ENCODE results near the gene PCMTD2.
"Not testable (repeated sequence)": the region's sequence is repeated elsewhere in the genome, so short reads cannot be mapped to it uniquely, and the experiment has no call there.

Gene PCMTD2

DNA sequence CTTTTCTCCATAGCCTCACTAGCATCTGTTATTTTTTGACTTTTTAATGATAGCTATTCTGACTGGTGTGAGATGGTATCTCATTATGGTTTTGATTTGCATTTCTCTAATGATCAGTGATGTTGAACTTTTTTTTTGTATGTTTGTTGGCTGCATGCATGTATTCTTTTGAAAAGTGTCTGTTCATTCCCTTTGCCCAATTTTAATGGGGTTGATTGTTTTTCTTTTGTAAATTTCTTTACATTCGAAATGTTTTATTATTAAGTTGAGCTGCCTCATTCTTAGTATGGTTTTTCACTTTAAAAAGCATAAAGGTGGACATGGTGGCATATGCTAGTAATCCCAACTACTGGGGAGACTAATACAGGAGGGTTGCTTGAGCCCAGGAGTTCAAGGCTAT, 58.2 kb downstream of the PCMTD2 start:
- H3K36me3 ChIP-seq (ENCODE audit: low read length); H3K4me2 ChIP-seq (ENCODE audit: low read depth, low read length, poor library complexity, severe bottlenecking); H4K20me1 ChIP-seq (ENCODE audit: low read depth, low read length); H3K4me3 ChIP-seq (ENCODE audit: insufficient read depth, low read length, poor library complexity, severe bottlenecking); H3K9me2 ChIP-seq (replicated peaks; ENCODE audit: insufficient read depth, low read length); H2AFZ ChIP-seq (ENCODE audit: low read depth, low read length, severe bottlenecking); H3K27me3 ChIP-seq (ENCODE audit: low read length); H3K9ac ChIP-seq (ENCODE audit: low read length); H3F3A ChIP-seq (ENCODE audit: insufficient read depth); H3K9me3 ChIP-seq (ENCODE audit: insufficient read depth, low read length); H3K27ac ChIP-seq (ENCODE audit: low read depth, low read length); H3K79me2 ChIP-seq (ENCODE audit: insufficient read depth, low read length): not testable (repeated sequence)

DNA sequence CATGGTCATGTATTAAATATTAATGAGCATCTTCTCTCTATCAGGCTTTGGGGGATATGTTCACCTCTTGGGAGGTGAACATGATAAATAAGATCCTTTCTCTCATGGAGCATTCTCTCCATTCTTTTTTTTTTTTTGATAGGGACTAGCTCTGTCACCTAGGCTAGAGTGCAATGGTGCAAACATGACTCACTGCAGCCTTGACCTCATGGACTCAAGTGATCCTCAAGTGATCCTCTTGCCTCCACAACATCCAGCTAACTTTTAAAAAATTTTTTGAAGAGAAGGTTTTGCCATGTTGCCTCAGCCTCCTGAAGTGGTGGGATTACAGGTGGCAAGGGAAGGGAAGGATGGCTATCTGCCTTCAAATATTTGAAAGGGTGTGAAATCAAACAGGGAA, 59.8 kb downstream of the PCMTD2 start:
- H2AFZ ChIP-seq (ENCODE audit: low read depth, low read length, severe bottlenecking); H4K20me1 ChIP-seq (ENCODE audit: low read depth, low read length); H3K4me3 ChIP-seq (ENCODE audit: insufficient read depth, low read length, poor library complexity, severe bottlenecking); H3K9me3 ChIP-seq (ENCODE audit: insufficient read depth, low read length); H3F3A ChIP-seq (ENCODE audit: insufficient read depth); H3K79me2 ChIP-seq (ENCODE audit: insufficient read depth, low read length); H3K9ac ChIP-seq (ENCODE audit: low read length); H3K36me3 ChIP-seq (ENCODE audit: low read length); H3K27ac ChIP-seq (ENCODE audit: low read depth, low read length); H3K9me2 ChIP-seq (replicated peaks; ENCODE audit: insufficient read depth, low read length); H3K27me3 ChIP-seq (ENCODE audit: low read length); H3K4me2 ChIP-seq (ENCODE audit: low read depth, low read length, poor library complexity, severe bottlenecking): not testable (repeated sequence)

DNA sequence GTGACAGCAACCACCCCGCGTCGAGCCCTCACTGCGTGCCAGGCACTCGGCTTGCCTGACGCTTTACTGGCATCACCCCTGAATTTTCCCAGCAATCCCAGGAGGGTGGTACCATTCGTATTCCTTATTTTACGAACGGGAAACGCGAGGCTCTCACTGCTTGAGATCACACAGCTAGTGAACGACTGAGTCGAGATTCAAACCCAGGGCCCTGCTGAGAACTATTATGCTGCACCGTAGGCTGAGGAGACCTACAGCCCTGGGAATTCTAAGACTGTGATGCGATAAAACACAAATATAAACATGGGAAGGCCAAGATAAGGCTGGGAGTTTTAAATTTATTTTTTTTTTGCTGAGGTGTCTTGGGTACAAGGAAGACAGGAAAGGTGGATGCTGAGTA, 60.3 kb downstream of the PCMTD2 start:
- not testable (repeated sequence) for H3K27ac ChIP-seq (ENCODE audit: low read depth, low read length); H3F3A ChIP-seq (ENCODE audit: insufficient read depth); H4K20me1 ChIP-seq (ENCODE audit: low read depth, low read length); H3K9me2 ChIP-seq (replicated peaks; ENCODE audit: insufficient read depth, low read length); H3K4me2 ChIP-seq (ENCODE audit: low read depth, low read length, poor library complexity, severe bottlenecking); H3K79me2 ChIP-seq (ENCODE audit: insufficient read depth, low read length); H3K27me3 ChIP-seq (ENCODE audit: low read length); H2AFZ ChIP-seq (ENCODE audit: low read depth, low read length, severe bottlenecking); H3K36me3 ChIP-seq (ENCODE audit: low read length); H3K4me3 ChIP-seq (ENCODE audit: insufficient read depth, low read length, poor library complexity, severe bottlenecking); H3K9me3 ChIP-seq (ENCODE audit: insufficient read depth, low read length); H3K9ac ChIP-seq (ENCODE audit: low read length)

DNA sequence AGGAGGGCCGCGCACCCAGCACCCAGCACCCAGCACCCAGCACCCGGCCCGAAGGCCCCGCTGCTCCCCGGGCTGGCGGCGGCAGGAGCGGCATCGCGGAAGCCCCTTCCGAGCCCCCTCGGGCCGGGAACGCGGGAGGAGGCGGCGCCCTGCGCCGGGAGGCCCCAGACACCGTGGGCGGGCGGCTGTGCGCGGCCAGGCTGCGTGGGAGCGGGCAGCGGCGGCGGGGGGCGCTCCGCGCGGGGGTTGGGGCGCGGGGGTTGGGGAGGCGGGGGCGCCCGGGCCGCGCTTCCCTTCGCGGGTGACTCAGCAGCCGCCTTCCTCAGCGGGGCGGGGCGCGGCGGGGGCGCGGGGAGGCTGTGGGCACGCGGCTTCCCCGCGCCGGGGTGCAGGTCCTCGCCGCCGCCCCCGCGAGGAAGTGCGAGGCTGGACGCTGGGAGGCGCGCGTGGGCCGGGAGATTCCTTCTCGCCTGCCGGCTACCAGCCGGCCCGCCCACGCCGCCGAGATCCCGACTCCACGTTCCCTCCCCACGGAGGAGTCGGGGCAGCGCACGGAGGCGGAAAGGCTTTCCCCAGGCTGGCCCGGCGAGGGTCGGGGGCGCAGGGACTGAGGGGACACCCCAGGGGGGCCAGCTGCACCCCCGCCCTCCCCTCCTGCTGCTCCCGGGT, 61.0 kb downstream of the PCMTD2 start:
- not testable (repeated sequence) for H3F3A ChIP-seq (ENCODE audit: insufficient read depth); H3K4me3 ChIP-seq (ENCODE audit: insufficient read depth, low read length, poor library complexity, severe bottlenecking); H2AFZ ChIP-seq (ENCODE audit: low read depth, low read length, severe bottlenecking); H3K36me3 ChIP-seq (ENCODE audit: low read length); H3K79me2 ChIP-seq (ENCODE audit: insufficient read depth, low read length); H3K9me2 ChIP-seq (replicated peaks; ENCODE audit: insufficient read depth, low read length); H4K20me1 ChIP-seq (ENCODE audit: low read depth, low read length); H3K27ac ChIP-seq (ENCODE audit: low read depth, low read length); H3K4me2 ChIP-seq (ENCODE audit: low read depth, low read length, poor library complexity, severe bottlenecking); H3K9ac ChIP-seq (ENCODE audit: low read length); H3K9me3 ChIP-seq (ENCODE audit: insufficient read depth, low read length); H3K27me3 ChIP-seq (ENCODE audit: low read length)

DNA sequence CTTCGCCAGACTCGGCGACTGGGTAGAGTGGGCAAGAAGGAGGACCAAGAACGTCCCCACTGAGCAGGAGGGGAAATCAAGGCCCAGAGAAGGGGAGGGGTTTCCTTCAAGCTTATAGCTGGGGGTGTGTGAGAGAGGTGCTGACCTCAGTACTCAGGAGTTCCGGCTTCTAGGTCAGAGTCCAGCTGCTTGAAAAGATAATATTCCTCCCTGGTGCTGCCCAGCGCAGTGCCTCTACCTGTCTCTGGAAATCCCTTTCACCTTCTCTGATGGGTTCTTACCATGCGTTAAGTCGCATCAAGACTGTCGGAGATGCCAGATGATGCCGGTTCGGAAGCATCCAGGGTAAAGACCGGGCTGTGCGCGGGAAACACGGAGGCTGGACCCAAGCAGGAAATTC, 61.8 kb downstream of the PCMTD2 start:
- H3K9me3 ChIP-seq (ENCODE audit: insufficient read depth, low read length); H3K36me3 ChIP-seq (ENCODE audit: low read length); H3K4me2 ChIP-seq (ENCODE audit: low read depth, low read length, poor library complexity, severe bottlenecking); H4K20me1 ChIP-seq (ENCODE audit: low read depth, low read length); H2AFZ ChIP-seq (ENCODE audit: low read depth, low read length, severe bottlenecking); H3K27ac ChIP-seq (ENCODE audit: low read depth, low read length); H3K79me2 ChIP-seq (ENCODE audit: insufficient read depth, low read length); H3K9me2 ChIP-seq (replicated peaks; ENCODE audit: insufficient read depth, low read length); H3K4me3 ChIP-seq (ENCODE audit: insufficient read depth, low read length, poor library complexity, severe bottlenecking); H3K27me3 ChIP-seq (ENCODE audit: low read length); H3K9ac ChIP-seq (ENCODE audit: low read length); H3F3A ChIP-seq (ENCODE audit: insufficient read depth): not testable (repeated sequence)

DNA sequence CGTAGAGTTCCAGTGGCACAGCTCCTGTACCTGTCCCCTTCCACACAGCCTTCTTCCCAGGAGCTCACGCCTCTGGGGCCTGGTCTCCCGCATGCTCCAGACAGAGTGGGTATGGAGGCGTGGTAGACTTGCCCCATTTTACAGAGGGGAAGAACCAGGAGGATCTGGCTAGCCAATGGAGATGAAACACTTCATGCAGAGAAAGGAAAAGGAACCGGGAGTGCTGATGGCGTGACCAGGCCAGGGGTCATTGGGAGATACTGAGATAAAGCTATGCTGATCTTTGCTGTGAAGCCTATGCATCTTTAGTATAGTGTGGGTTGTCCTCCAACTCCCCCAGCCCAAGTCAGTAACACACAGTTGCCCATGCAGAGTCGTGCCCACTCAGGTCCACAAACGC, 62.5 kb downstream of the PCMTD2 start:
- H4K20me1 ChIP-seq (ENCODE audit: low read depth, low read length); H3K4me2 ChIP-seq (ENCODE audit: low read depth, low read length, poor library complexity, severe bottlenecking); H3K36me3 ChIP-seq (ENCODE audit: low read length); H3F3A ChIP-seq (ENCODE audit: insufficient read depth); H2AFZ ChIP-seq (ENCODE audit: low read depth, low read length, severe bottlenecking); H3K27me3 ChIP-seq (ENCODE audit: low read length); H3K4me3 ChIP-seq (ENCODE audit: insufficient read depth, low read length, poor library complexity, severe bottlenecking); H3K27ac ChIP-seq (ENCODE audit: low read depth, low read length); H3K79me2 ChIP-seq (ENCODE audit: insufficient read depth, low read length); H3K9me2 ChIP-seq (replicated peaks; ENCODE audit: insufficient read depth, low read length); H3K9ac ChIP-seq (ENCODE audit: low read length); H3K9me3 ChIP-seq (ENCODE audit: insufficient read depth, low read length): not testable (repeated sequence)

DNA sequence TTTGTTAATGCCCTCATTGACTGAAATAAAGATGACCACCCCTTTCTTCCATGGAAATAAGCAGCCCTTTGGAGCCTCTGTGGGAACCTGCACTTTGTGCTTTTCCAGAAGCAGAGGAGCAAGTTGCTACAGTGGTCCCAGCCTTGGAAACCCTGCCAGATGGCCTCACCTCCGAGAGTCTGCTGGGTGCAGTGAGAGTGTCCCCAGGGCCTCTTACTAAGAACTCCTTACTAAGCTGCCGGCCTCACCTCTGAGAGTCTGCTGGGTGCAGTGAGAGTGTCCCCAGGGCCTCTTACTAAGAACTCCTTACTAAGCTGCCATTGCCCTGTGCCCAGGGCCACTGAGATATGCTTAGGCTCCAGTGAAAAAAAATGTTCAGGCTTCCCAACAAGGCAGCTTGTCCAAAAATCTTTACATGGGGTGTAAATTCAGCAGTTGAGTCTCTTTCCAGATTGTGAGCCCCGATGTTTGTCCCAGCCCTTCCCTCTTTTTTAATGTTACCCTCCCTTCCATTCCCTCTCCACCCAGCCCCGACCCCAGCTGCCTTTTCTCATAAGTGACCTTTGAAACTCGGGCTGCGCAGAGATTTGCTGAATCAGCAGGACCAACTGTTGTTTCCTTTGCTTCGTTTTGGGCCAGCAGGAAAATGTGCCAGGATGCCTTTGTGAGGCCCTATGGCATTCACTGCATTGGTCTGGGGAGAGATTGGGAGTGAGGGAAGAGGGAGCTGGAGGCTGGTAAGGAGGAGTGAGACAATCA, 66.7 kb downstream of the PCMTD2 start:
- H3K9me2 ChIP-seq (replicated peaks; ENCODE audit: insufficient read depth, low read length); H3K27ac ChIP-seq (ENCODE audit: low read depth, low read length); H3K27me3 ChIP-seq (ENCODE audit: low read length); H3F3A ChIP-seq (ENCODE audit: insufficient read depth); H3K9ac ChIP-seq (ENCODE audit: low read length); H2AFZ ChIP-seq (ENCODE audit: low read depth, low read length, severe bottlenecking); H3K9me3 ChIP-seq (ENCODE audit: insufficient read depth, low read length); H3K79me2 ChIP-seq (ENCODE audit: insufficient read depth, low read length); H4K20me1 ChIP-seq (ENCODE audit: low read depth, low read length); H3K4me2 ChIP-seq (ENCODE audit: low read depth, low read length, poor library complexity, severe bottlenecking); H3K36me3 ChIP-seq (ENCODE audit: low read length); H3K4me3 ChIP-seq (ENCODE audit: insufficient read depth, low read length, poor library complexity, severe bottlenecking): not testable (repeated sequence)
